NCI-H82 (cell line): Measurements from ENCODE around the gene RPL7L1.

Experiments used
- DNase-seq: peaks from one replicate; lab custom pipeline; 2025; lab: John Stamatoyannopoulos, UW

The RPL7L1 gene

DNA sequence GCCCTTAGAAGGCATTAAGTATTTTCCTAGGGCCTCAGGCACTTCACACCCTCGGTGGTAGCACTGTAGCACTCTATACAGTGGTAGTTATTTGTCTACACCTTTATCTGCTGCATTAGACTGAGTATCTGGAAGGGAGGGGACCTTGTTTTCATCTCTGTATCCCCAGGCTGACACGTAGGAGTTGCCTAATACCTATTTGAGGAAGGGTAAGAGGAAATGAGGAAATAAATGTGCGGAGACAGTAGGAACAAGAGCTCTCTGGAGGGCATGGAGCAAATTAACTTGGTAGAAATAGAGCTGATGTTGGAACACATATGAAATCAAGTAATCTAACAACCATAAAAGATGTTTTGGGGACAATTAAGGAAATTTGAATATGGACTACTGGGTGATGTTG is 53.8 kb downstream of the RPL7L1 start:
- no peak for DNase-seq

GRCh38 chr6:42935322-42935721 is 55.9 kb downstream of the RPL7L1 start:
- DNase-seq = no peak

DNA sequence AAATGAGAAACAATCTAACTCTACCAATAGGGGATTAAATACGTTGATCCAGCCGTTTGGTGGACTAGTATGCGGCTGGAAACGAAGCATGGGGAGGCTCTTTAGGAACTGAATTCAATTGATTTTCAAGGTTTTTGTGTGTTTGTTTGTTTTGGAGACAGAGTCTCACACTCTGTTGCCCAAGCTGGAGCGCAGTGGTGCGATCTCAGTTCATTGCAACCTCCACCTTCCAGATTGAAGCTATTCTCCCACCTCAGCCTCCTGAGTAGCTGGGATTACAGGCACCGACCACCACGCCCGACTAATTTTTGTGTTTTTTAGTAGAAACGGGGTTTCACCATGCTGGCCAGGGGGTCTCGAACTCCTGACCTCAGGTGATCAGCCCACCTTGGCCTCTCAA is 57.0 kb downstream of the RPL7L1 start:
- DNase-seq = no peak

DNA sequence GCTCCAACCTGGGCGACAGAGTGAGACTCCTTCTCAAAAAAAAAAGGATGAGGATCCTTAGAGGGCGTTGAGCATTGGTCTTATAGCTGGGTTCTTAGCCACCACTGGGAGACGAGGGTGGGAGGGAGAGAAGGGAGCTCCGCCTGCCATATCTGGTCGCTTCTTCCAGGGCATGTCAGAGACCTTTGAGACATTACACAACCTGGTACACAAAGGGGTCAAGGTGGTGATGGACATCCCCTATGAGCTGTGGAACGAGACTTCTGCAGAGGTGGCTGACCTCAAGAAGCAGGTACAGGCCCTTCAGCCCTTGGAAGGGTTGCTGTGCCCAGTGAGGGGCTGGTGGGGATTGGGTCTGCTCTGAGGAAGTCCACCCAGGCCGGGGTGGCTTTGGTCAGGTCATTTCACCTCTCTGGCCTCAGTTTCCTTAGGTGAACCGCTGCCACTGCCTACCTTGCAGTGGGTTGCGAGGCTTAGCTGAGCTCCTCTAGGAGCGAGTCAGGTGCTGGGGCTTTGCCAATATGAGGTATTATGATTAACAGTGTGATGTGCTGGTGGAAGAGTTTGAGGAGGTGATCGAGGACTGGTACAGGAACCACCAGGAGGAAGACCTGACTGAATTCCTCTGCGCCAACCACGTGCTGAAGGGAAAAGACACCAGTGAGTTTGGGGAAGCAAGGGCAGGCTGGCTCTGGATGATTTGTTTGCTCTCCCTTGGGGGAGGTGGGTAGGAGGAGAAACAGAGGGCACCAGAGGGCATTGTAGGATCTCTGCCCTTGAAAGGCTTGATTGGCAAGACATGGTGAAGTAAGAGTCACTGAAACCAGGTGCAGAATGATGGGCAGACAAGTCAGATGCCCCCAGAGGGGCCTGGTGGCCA is 58.4 kb downstream of the RPL7L1 start:
- no peak for DNase-seq

- DNase-seq = no peak
Observed at GRCh38 chr6:42938428-42938796, 59.0 kb downstream of the RPL7L1 start.

GRCh38 chr6:42938987-42939809 is 59.8 kb downstream of the RPL7L1 start:
- no peak for DNase-seq
